ENCODE measurements around the gene HOXB1.

DNA sequence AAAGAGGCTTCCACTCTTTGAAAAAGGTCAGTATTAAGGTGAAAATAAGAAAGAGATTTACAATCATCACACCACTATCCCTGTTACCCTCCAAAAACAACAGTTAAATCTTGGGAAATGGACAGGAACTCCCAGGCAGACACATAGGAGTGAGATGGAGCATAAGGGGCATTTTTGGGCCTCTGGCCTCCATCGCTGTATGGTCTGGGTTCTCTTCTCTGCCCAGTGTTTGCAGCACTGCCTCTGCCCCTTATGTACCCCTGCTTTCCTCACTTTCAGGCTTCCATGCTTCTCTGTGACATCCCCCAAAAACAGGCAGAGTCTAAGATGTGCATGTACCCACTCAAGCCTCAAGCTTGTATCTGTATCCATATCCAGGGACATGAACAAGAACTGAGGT lies 14.7 kb upstream of the HOXB1 start:
- TF ChIP-seq CTCF (CRISPR knock-in tag; IDR thresholded peaks at IDR 0.05) (no peak), HNF1A (IDR thresholded peaks at IDR 0.05; ENCODE audit: low read depth) (no peak), HNF1A (CRISPR knock-in tag; IDR thresholded peaks at IDR 0.05; ENCODE audit: borderline replicate concordance) (no peak), ZNF572 (CRISPR knock-in tag; IDR thresholded peaks at IDR 0.05) (no peak), MED13 (CRISPR knock-in tag; IDR thresholded peaks at IDR 0.05) (no peak), TOPORS (CRISPR knock-in tag; IDR thresholded peaks at IDR 0.05) (no peak), POLR2AphosphoS5 (IDR thresholded peaks at IDR 0.05; ENCODE audit: low read depth, low read length) (no peak), TCF12 (IDR thresholded peaks at IDR 0.05) (no peak), TCF12 (CRISPR knock-in tag; IDR thresholded peaks at IDR 0.05) (no peak), ZNF546 (CRISPR knock-in tag; conservative IDR thresholded peaks at IDR 0.05) (no peak), SOX6 (IDR thresholded peaks at IDR 0.05) (no peak), SOX6 (CRISPR knock-in tag; IDR thresholded peaks at IDR 0.05) (no peak)
- TF ChIP-seq, protein P1, sequence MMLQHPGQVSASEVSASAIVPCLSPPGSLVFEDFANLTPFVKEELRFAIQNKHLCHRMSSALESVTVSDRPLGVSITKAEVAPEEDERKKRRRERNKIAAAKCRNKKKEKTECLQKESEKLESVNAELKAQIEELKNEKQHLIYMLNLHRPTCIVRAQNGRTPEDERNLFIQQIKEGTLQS (CRISPR knock-in tag; IDR thresholded peaks at IDR 0.05) = no peak
